ENCODE results near the gene HIF1A. TPM values are rescaled to one million over a fixed set of nuclear protein-coding genes. Genes with fewer than 3 reads are reported as not detected.
"Not testable (repeated sequence)": the region's sequence is repeated elsewhere in the genome, so short reads cannot be mapped to it uniquely, and the experiment has no call there.

The HIF1A gene
- total RNA-seq, 1 donor from 2014 or later, result 87.0 TPM

GRCh38 chr14:61706096-61706690 lies 10.9 kb downstream of the HIF1A start:
- H3K4me3 ChIP-seq, result no peak overlapping the region
- no peak overlapping the region for H3K27ac ChIP-seq
- no peaks in the 10 kb centered on the region for H3K4me1 ChIP-seq
- H3K36me3 ChIP-seq, result no peaks in the 10 kb centered on the region
- no peaks in the 10 kb centered on the region for H3K27me3 ChIP-seq
- H3K9me3 ChIP-seq, result no peaks in the 10 kb centered on the region
- no peak for DNase-seq (ENCODE audit: low spot score in 2 of 2)
- intact Hi-C loops (cut with DNase I), result no loop called here
- TF ChIP-seq CTCF (IDR thresholded peaks at IDR 0.05), result no peak

GRCh38 chr14:61707774-61708173 lies 12.5 kb downstream of the HIF1A start:
- H3K36me3 ChIP-seq; intact Hi-C loops (cut with DNase I); H3K27ac ChIP-seq; H3K9me3 ChIP-seq; H3K27me3 ChIP-seq; DNase-seq (ENCODE audit: low spot score in 2 of 2); H3K4me1 ChIP-seq; H3K4me3 ChIP-seq: not testable (repeated sequence)

GRCh38 chr14:61708693-61709092 lies 13.4 kb downstream of the HIF1A start:
- intact Hi-C loops (cut with DNase I); H3K4me1 ChIP-seq; H3K36me3 ChIP-seq; H3K9me3 ChIP-seq; H3K27me3 ChIP-seq; H3K4me3 ChIP-seq; DNase-seq (ENCODE audit: low spot score in 2 of 2); H3K27ac ChIP-seq: not testable (repeated sequence)

GRCh38 chr14:61710853-61711817 lies 15.8 kb downstream of the HIF1A start:
- Histone ChIP-seq H3K27me3 (no peaks in the 10 kb centered on the region), H3K9me3 (no peaks in the 10 kb centered on the region), H3K4me1 (no peaks in the 10 kb centered on the region), H3K27ac (no peak overlapping the region), H3K36me3 (no peaks in the 10 kb centered on the region), H3K4me3 (no peak overlapping the region)
- DNase-seq (ENCODE audit: low spot score in 2 of 2), result no peak
- TF ChIP-seq CTCF (IDR thresholded peaks at IDR 0.05), result no peak
- intact Hi-C loops (cut with DNase I), result no loop called here

GRCh38 chr14:61712137-61712536 lies 16.8 kb downstream of the HIF1A start:
- no peaks in the 10 kb centered on the region for H3K27me3 ChIP-seq
- no peak overlapping the region for H3K4me3 ChIP-seq
- H3K4me1 ChIP-seq, result peaks cover 0 to 2% of the 10 kb centered on the region in 2 donors
- H3K9me3 ChIP-seq, result no peaks in the 10 kb centered on the region
- intact Hi-C loops (cut with DNase I), result no loop called here
- DNase-seq (ENCODE audit: low spot score in 2 of 2), result no peak
- no peaks in the 10 kb centered on the region for H3K36me3 ChIP-seq
- no peak for TF ChIP-seq CTCF (IDR thresholded peaks at IDR 0.05)
- no peak overlapping the region for H3K27ac ChIP-seq

GRCh38 chr14:61713724-61714437 lies 18.6 kb downstream of the HIF1A start:
- Histone ChIP-seq H3K4me1 (peaks cover 0 to 4% of the 10 kb centered on the region in 2 donors), H3K27me3 (no peaks in the 10 kb centered on the region), H3K36me3 (no peaks in the 10 kb centered on the region), H3K9me3 (no peaks in the 10 kb centered on the region), H3K27ac (no peak overlapping the region), H3K4me3 (no peak overlapping the region)
- intact Hi-C loops (cut with DNase I), result no loop called here
- DNase-seq (ENCODE audit: low spot score in 2 of 2), result no peak
- no peak for TF ChIP-seq CTCF (IDR thresholded peaks at IDR 0.05)

All from ascending aorta (tissue), 2 donors.